GM23338 (cell line): ENCODE measurements around the gene ARHGEF2.

Experiments used
- ETS1 ChIP-seq: IDR thresholded peaks from 2 replicates; pipeline ENCODE4 v1.6.1; 2016; ENCODE audit warnings: antibody characterized with exemption
- EZH2 ChIP-seq: fragments of 200-600 bp; sonication (generic); IDR thresholded peaks from one replicate; pipeline ENCODE4 v1.8.0; 2017; ENCODE audit warnings: antibody characterized with exemption, mild to moderate bottlenecking, low read depth; ENCODE audit not compliant: unreplicated experiment
- POLR2AphosphoS5 ChIP-seq: IDR thresholded peaks from 2 replicates; pipeline ENCODE4 v1.6.1; 2016; ENCODE audit warnings: antibody characterized with exemption, low read depth
- REST ChIP-seq: IDR thresholded peaks from one replicate; pipeline ENCODE4 v1.6.1; 2018; ENCODE audit warnings: antibody characterized with exemption; ENCODE audit not compliant: unreplicated experiment
- TF ChIP-seq, protein P1 (sequence below), 2 experiments: fragments of 200-600 bp in 1 of 2; sonication (generic) in 1 of 2; conservative IDR thresholded peaks; 2 replicates each; pipeline versions ENCODE4 v1.5.1 to v1.6.1; 2016 to 2017; ENCODE audit warnings: antibody characterized with exemption in 2 of 2, low read depth in 2 of 2, mild to moderate bottlenecking in 2 of 2, moderate library complexity in 1 of 2

GRCh38 chr1:155904261-155904660 is 74.1 kb downstream of the ARHGEF2 start:
- TF ChIP-seq, protein P1, sequence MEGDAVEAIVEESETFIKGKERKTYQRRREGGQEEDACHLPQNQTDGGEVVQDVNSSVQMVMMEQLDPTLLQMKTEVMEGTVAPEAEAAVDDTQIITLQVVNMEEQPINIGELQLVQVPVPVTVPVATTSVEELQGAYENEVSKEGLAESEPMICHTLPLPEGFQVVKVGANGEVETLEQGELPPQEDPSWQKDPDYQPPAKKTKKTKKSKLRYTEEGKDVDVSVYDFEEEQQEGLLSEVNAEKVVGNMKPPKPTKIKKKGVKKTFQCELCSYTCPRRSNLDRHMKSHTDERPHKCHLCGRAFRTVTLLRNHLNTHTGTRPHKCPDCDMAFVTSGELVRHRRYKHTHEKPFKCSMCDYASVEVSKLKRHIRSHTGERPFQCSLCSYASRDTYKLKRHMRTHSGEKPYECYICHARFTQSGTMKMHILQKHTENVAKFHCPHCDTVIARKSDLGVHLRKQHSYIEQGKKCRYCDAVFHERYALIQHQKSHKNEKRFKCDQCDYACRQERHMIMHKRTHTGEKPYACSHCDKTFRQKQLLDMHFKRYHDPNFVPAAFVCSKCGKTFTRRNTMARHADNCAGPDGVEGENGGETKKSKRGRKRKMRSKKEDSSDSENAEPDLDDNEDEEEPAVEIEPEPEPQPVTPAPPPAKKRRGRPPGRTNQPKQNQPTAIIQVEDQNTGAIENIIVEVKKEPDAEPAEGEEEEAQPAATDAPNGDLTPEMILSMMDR (conservative IDR thresholded peaks at IDR 0.05; ENCODE audit: low read depth in 2 of 2), result no peak
- TF ChIP-seq EZH2 (no peak), ETS1 (no peak), POLR2AphosphoS5 (no peak), REST (no peak)
